ENCODE measurements around the gene PHOSPHO1.
A peak's percentile ranks its signal among the peaks of the same experiment; 100 is the strongest.

The PHOSPHO1 gene

DNA sequence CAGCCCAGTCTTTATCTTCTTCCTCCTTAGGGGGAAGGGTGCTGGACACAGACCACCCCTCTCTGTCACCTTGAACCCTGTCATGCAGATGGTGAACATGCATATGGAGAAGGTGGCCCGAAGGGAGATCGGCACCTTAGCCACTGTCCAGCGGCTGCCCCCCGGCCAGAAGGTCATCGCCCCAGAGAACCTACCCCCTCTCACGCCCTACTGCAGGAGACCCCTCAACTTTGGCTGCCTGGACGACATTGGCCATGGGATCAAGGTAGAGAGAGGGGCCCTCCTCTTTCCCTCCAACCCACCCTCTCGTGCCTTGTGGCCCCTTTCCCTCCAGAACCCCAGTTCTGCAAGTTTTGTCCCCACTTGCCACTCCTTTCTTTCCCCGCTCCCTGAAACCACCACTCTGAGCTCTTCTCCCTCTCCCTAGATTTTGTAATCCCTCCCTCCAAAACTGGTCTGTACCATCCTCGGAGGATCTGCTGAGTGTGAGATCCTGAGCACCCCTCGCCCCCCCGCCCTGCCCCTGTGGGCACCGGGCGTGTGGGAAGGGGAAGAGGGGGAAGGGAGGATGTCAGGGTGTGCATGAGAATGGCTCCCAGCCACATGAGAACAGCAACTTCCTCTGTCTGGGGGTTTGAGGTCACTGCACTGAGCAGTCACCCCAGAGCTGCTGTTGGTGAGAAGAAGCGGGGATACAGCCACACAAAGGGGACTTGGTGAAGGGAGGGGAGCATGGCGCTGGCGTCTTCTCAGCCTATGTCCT lies 12.8 kb downstream of the PHOSPHO1 start:
- DNase-seq: peak; percentile 84

DNA sequence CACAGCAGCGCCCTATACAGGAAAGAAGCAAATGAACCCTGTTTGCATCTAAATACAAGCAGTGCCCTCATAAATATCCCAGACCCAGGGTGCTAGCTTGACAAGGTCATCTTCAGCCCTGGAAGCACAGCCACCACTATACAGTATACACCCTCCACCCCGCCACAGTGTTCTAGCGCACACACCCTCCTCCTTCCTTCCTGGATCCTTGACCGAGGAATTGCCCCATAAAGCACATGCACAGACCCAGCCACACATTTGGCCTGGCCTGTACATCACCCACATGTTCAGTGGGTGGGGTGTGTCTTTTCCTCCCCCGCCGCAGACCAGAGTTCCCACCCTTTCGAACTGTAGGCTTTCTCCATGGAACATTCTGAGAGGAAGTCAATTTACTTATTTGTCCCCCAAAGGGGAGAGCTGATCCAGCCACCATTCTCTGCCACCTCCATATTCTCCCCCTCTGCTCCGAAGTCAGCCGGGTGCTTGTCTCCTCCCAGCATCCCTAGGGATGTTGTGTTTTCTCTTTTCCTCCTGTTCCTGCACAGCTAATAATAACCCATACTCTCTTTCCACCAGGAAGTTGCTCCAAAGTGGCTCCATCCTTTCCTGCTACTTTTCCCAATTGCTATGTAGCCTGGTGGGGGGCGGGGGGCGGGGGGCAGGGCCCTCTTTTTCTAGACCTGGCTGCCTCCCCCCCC lies 13.5 kb downstream of the PHOSPHO1 start:
- peak; percentile 82 for DNase-seq

DNA sequence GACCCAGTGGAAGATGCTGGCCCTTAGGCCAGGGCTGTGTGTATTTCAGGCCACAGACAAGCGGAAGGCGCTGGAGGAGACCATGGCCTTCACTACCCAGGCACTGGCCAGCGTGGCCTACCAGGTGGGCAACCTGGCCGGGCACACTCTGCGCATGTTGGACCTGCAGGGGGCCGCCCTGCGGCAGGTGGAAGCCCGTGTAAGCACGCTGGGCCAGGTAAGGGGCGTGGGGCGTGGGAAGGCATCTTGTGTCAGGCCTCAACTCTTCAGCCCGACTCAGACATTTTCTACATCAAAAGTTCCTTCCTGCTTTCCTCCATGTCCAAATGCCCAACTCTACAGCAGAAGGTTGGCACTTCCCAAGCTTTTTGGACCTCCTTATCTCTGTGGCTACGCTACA lies 14.1 kb downstream of the PHOSPHO1 start:
- DNase-seq: no peak

DNA sequence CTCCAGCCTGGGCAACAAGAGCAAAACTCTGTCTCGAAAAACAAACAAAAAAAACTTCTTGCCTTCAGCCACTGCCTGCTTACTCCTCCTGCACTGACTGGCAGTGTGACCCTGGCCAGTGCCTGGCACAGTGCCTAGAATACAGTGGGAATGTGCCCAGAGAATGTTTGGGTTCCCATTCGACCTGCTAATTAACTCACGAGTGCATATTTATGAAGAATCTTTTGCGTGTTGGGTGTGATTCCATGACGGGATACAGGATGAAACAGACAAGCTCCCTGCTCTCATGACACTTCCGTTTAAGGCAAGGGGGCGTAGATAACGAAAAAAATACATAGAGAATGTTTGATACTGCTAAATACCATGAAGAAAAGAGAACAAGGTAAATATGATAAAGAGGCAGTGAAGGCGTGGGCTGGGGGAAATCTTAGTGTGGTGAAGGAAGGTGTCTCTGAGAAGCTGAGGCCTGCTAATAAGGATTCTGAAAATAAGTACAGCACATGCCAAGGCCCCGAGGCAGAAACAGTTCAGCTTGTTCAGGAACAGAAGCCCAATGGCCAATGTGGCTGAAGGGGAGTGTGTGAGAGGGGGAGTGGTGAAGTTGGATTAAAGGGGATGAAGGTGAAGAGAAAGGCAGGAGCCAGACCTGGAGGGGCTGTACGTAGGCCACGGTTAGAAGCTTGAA lies 15.8 kb downstream of the PHOSPHO1 start:
- no peak for DNase-seq

DNA sequence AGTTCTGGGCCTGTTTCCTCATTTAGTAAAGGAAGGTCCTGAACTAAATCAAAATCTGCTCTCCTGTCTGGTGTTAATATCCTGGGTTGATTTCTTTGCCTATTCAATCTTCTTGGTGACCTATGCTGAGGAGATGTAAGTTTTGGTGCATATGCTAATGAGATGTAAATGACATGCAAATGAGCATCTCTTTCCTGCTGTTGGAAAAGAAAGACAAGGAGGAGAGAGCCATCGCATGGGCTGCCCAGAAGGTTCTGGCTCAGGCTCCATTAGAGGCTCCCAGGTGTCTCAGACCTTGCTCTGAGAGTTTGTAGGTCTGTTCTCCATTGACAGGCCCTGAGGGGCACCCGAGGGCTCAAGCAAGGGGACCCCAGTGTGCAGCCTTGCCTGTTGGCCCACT lies 16.7 kb downstream of the PHOSPHO1 start:
- no peak for DNase-seq

DNA sequence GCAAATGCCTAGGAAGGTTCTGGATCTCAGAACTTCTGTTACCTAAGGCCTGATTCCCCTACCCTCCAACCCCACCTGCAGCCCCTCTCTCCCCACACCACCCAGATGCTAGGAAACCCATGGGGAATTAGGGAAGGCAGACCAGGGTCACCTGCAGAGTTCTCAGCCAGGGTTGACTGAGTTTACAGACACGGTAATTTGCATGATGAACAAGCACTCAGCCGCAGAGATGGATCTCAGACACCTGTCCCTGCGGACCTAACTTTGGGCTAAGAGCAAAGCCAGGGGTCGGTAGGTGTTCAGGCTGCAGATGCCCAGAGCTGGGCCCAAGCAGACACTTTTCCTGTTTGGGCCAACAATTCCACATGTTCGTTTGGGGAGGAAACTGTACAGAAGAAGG lies 17.2 kb downstream of the PHOSPHO1 start:
- DNase-seq: no peak

DNA sequence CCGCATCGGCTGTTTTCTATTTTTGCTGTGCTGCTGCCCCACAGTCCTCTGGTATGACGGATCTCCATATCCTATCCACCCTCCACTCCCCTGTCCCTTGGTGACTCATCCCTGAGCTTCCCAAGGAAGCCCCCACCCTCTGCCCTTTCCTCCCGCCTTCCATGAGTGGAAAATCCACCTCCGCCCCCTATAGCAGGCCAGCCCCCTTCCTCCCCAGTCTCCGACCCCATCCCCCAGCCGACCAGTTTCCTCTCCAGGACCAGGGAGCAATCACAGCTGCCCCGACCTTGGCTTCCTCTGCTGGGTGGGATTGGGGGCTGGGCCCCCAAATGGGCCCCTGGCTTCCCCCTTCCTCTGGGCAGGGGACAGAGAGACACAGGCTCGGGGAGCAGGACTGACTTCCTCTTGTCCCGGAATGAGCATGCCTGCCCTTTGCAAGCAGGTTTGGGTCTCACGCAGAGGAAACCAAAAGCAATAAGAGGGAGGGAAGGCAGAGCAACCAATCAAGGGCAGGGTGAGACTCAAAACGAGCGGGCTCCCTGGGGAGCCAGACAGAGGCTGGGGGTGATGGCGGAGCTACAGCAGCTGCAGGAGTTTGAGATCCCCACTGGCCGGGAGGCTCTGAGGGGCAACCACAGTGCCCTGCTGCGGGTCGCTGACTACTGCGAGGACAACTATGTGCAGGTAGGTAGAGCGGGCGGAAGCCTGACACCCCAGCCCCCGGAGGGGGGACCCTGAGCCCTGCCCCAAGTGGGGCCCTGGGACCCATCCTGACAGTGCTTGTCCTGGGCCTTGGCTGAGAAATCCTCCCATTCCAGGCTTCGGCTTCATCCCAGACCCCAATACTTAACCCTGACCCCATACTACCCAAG lies 20.2 kb downstream of the PHOSPHO1 start, which contains the start of the genes ABI3 and GNGT2:
Gene ABI3, plus strand, starts transcription at position 550 of the 872 bp plus-strand sequence. Its CDS starts 18 bp downstream, at position 568.
Gene GNGT2, minus strand, starts transcription at position 417 of the 872 bp plus-strand sequence. CDS start 3,152 bp downstream, outside the sequence.
- DNase-seq: peak; percentile 66

DNA sequence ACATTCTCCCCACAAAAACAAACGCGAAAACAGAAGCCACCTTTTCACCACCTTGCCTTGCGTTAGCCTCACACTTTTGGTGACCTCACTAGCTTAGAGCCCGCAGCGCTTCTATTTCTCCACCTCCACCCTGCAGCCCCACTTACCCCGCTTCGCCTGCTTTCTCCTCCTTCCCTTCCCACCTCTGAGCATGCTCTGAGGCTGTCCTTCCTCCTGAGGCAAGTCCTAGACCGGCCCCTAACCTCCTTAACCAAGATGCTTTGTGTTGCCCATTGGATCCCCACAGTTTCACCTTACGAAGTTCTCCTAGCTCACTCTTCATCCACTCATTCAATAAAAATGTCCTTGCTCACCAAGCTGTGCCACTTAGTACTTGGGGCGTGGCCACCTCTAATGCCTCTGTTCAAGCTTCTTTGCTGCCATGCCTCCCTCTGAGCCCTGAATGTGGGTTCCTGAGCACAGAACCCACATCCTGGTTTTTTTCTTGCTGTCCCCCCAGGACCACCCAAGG lies 21.5 kb downstream of the PHOSPHO1 start:
- DNase-seq: no peak

DNA sequence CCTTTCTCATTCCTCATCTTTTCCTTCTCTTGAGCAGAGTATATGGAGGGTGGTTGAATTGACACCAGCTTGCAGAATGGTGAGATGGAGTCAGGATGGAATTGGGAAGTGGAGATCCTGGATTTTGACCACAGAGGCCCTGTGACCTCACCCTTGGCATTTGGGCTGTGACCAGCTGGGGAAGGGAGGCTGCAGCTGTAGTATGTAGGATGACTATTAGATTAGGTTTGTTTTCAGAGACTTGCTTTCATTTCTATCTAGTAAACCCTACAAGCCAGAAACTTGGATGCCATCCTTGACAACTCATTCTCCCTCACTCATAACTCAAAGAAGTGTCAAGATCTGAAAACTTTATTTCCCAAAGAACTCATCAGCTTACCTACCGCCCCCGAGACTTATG lies 26.1 kb downstream of the PHOSPHO1 start:
- peak; percentile 36 for DNase-seq

DNA sequence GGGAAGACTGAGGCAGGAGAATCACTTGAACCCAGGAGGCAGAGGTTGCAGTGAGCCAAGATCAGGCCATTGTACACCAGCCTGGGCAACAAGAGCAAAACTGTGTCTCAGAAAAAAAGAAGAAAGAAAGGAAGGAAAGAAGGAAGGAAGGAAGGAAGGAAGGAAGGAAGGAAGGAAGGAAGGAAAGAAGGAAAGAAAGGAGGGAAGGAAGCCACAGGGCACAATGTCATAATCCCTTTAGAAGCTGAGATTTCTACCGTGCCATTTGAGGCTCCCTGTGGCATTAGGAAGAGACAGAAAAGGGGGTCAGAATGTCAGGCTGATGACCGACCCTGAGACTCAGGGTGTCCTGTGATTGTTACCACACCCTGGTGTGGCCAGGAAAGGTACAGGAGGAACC lies 26.8 kb downstream of the PHOSPHO1 start:
- DNase-seq: no peak

DNA sequence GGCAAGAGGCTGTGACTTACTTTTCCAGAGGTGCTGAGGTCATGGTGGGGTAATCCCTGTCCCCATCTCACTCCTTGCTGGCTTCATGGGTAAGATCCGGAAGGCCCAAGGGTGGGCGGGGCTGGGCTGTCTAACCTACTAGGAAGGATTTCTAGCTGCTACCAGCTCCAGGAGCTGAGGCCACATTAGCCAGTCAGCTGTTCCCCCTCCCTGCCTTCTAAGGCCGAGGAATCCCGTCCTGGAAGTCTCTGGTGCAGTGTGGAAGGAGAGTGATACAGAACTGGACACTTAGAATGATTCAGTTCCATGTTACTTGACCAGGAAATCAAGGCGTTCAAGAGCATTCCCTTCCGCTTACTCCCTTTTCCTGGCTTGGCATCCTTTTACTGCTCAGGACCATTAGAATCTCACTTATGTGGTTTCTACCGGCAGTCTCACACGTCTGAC lies 29.1 kb downstream of the PHOSPHO1 start:
- no peak for DNase-seq

DNA sequence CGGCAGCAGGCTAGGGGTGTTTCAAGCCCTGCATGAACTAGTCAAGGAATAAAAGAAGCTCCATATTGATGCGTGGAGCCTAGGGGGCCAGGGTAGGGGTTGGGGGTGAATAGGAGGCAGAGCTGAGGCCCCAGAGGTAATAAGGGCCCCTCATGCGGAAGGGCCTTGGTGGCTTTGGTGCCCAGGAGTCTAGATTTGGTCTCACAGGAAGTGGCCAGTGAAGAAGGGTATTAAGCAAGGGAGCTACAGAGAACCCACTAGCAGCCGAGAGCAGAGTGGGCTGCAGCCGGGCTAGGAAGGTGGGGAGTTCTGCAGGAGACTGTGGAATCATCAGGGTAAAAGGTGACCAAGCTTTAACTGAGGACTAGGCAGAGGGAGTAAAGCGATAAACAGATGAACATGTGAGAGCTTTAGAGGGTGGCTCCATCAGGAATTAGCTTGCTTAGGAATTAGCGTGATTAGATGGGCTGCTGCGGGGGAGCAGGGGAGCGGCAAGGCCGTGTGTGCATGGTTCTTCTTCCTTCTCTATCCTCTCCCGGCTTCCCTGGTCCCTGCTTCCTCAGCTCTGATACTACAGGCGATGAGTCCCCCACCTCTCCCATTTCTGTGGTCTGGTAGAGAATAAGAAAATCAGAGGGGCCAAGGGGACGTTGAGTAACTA lies 30.0 kb downstream of the PHOSPHO1 start:
- no peak for DNase-seq

DNA sequence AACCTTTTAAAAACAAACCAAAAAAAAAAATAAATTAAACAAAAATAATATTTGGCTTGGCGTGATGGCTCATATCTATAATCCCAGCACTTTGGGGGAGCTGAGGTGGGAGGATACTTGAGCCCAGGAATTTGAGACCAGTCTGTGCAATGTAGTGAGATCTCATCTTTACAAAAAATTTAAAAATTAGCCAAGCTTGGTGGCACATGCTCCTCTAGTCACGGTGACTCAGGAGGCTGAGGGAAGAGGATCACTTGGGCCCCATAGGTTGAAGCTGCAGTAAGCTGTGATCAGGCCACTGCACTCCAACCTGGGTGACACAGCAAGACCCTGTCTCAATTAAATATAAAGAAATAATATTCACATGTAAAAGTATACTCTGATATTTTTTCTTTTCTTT lies 32.4 kb downstream of the PHOSPHO1 start:
- peak; percentile 73 for DNase-seq

DNA sequence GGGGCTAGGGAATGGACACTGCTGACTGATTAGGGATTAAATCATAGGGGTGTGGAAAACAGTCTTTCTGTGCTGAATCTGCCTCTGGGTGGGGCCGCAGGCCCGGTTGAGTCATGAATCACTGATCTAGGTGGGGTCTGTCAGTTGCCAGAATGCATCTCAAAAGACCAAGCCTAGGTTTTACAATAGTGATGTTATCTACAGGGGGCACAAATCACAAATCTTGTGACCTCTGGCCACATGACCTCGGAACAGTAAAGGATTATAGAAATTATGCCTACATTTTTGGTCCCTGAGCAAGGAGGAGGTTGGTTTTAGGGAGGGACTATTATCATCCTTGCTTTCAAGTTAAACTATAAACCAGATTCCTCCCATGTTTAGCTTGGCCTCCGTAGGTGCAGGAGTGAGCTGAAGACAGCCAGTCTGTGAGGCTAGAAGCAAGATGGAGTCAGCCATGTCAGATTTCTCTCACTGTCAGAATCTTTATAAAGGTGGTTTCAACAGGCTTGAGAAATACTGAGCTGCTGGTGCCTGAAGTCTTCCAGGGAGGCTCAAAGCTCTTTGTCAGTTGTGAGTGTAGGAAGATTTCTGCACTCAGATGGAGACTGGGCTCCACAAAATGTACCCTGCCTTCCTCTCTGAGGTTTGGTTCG lies 33.1 kb downstream of the PHOSPHO1 start:
- no peak for DNase-seq

DNA sequence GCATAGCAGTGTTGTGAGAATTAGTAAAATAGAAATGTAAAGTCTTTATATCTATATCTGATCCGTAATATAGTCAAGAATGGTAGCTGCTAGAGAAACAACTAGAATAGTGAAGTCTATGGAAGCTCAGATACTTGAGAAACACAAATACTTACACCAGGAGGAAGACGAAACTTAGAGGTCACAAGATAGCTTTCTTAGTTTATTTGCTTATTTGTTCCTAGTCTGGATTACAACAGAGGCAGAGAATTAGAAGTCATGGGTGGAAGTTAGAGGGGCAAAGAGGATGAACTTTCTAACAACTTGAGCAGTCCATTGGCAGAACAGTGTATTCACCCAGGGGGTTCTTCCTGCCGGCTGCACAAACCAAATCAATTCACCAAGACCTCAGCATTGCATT lies 34.1 kb downstream of the PHOSPHO1 start:
- peak; percentile 81 for DNase-seq

DNA sequence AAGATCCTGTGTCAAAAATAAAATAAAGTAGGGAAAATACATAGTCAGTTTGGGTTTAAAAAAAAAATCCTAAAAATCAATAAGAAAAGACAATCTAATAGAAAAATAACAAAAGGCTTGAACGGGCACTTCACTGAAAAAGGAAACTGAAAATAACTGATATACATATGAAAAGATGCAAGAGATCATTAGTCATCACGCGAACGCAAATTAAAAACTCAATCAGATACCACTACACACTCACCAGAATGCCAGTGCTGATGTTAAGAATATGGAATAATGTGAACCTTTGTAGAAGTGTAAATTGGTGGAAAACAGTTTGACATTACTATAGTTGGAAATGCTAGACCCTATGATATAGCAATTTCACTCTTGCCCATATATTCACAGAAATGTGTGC lies 34.8 kb downstream of the PHOSPHO1 start:
- peak; percentile 66 for DNase-seq

DNA sequence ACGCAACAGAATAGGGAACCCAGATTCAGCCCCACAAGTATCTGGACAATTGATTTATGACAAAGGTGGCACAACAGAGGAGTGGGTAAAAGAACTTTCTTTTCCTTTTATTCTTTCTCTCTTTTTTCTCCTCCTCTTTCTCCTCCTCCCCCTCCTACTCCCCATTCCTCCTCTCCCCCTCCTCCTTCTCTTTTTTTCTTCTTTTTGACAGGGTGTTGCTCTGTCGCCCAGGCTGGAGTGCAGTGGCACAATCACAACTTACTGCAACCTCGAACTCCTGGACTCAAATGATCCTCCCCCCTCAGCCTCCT lies 36.3 kb downstream of the PHOSPHO1 start:
- no peak for DNase-seq

DNA sequence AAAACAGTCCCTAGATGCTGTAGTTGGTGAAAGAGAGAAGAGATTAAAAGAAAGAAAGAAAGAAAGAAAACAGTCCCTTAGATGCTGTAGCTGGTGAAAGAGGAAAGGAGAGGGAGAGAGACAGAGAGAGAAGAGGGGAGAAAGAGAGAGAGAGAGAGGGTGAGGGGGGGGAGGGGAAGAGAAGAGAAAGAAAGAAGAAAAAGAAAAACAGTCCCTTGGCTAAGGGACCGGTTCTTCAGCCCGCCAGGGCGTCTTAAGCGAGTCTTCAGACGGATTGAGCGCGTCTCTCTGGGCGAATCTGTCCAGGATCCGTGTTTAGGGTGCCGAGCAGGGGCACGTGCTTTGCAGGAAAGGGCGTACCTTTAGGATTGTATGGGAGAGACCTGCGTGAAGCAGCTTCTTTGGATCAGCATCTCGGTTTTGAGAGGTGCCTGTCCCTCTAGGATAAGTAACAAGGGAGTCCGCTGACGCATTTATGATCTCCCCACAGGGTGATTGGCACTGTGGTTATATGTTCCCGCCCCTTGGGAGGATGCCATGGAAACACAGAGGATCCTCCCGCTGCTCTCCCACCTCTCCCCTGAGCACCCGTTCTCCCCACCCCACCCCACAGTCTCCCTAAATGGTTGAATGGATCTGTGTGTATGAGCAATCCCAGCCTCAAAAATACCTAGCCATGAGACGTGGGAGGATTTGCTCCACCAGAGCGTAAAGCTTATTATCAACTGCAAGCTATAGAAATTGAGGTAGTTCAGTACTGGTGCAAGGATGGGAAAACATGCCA lies 36.9 kb downstream of the PHOSPHO1 start:
- DNase-seq: peak; percentile 75

DNA sequence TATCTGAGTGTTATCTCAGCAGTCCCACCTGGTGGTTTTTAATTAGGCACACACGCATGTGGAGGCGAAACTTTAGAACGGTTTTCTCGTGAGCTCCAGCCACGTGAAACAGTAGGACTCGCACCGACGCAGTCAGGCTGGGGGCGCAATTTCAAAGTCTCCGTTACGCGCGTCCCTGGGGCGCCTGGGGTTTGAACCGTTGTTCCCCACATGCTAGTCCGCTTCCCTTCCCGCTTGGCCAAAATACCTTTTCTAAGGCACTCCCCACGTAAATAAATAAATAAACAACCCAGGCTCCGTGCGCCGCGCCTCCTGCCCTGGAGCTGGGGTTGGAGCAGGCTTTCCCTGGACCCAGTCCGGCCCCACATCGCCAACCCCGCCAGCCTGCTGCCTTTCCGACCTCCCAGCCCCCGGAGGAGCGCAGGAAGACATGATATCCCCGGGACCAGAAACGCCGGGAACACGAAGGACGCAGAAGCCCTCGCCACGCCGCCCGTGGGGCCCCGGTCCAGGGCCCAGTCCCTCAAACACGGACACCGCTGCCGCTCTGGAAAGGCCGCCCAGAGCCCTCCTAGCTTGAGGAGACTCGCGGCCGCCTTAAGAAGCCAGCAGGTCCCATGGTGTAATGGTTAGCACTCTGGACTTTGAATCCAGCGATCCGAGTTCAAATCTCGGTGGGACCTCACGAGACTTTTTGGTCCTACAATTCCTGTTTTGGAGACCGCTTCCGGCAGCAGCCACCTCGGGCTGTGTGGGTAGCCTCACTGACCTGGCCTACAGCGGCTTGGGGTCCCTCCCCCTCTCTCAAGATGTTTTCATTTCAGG lies 38.5 kb downstream of the PHOSPHO1 start:
- peak; percentile 66 for DNase-seq

All from inflammatory macrophage treated with lipopolysaccharide for 4 hours (primary cell).